Stimulated activated CD4-positive, alpha-beta T cell treated with anti-CD3 and anti-CD28 coated beads, TNF-alpha, amount 100 ng/mL, for 1 hour (primary cell): ENCODE results near the gene CD4.

Source experiments
- DNase-seq, 3 donors: peaks; one replicate each; pipeline ENCODE4 v3.0.0-alpha.2; 2020; ENCODE audit warnings: low read depth in 3 of 3, low spot score in 1 of 3

Gene CD4

GRCh38 chr12:6827982-6828780, 38.9 kb downstream of the CD4 start, which contains the start of gene P3H3:
TSS of gene P3H3 (plus strand) at chr12:6828407. CDS start at chr12:6828441, 34 bp downstream.
- no peak for DNase-seq

- DNase-seq: peak in 1 of 3 donors; percentile 21
These were observed 39.6 kb downstream of the CD4 start for GRCh38 chr12:6828781-6829535.

- no peak for DNase-seq
These were observed 40.4 kb downstream of the CD4 start for GRCh38 chr12:6829536-6830220.

- no peak for DNase-seq
These were observed 41.1 kb downstream of the CD4 start for GRCh38 chr12:6830286-6830890.

GRCh38 chr12:6830999-6831398, 41.7 kb downstream of the CD4 start:
- DNase-seq: no peak

GRCh38 chr12:6831450-6831995, 42.2 kb downstream of the CD4 start:
- no peak for DNase-seq

GRCh38 chr12:6832125-6832524, 42.8 kb downstream of the CD4 start:
- no peak for DNase-seq

GRCh38 chr12:6833189-6833890, 44.0 kb downstream of the CD4 start:
- no peak for DNase-seq

GRCh38 chr12:6834254-6834653, 44.9 kb downstream of the CD4 start:
- no peak for DNase-seq

- DNase-seq: no peak
These were observed 45.5 kb downstream of the CD4 start for GRCh38 chr12:6834873-6835272.

- DNase-seq: no peak
These were observed 47.5 kb downstream of the CD4 start for GRCh38 chr12:6836851-6837250.

- DNase-seq: no peak
These were observed 48.2 kb downstream of the CD4 start for GRCh38 chr12:6837370-6838060.

GRCh38 chr12:6838854-6839253, 49.5 kb downstream of the CD4 start:
- DNase-seq: no peak

- no peak for DNase-seq
These were observed 50.3 kb downstream of the CD4 start for GRCh38 chr12:6839482-6840201.

- DNase-seq: no peak
These were observed 51.0 kb downstream of the CD4 start for GRCh38 chr12:6840330-6840729.

- no peak for DNase-seq
These were observed 51.6 kb downstream of the CD4 start, which contains the start of gene GNB3 for GRCh38 chr12:6840761-6841515. TSS of gene GNB3 (plus strand) at chr12:6840925. CDS start at chr12:6841288, 363 bp downstream.

GRCh38 chr12:6842075-6842474, 52.7 kb downstream of the CD4 start:
- no peak for DNase-seq

GRCh38 chr12:6843118-6843902, 54.0 kb downstream of the CD4 start:
- no peak for DNase-seq
